MM.1S (cell line): Measurements from ENCODE around the gene CDKL5.

Source experiments
- DNase-seq: peaks from one replicate; pipeline ENCODE4 v3.0.0-alpha.2; 2015
- H2AFZ ChIP-seq: fragments of 300-600 bp; sonication (generic); 2 replicates; pipeline ENCODE4 v1.6.0; 2016; ENCODE audit warnings: antibody characterized with exemption, low read length
- H3F3A ChIP-seq: fragments of 300-600 bp; sonication (generic); 2 replicates; pipeline ENCODE4 v1.6.1; 2016; ENCODE audit warnings: mild to moderate bottlenecking, antibody characterized with exemption, low read length, moderate library complexity, mixed read lengths; ENCODE audit not compliant: insufficient read depth
- H3K27ac ChIP-seq: fragments of 300-600 bp; sonication (generic); 2 replicates; pipeline ENCODE4 v1.5.1; 2016; ENCODE audit warnings: mild to moderate bottlenecking, low read length
- H3K27me3 ChIP-seq: fragments of 300-600 bp; sonication (generic); replicated peaks from 2 replicates; pipeline ENCODE4 v1.6.0; 2016; ENCODE audit warnings: low read length; ENCODE audit not compliant: insufficient read depth
- H3K36me3 ChIP-seq: fragments of 300-600 bp; sonication (generic); replicated peaks from 2 replicates; pipeline ENCODE4 v1.6.1; 2016; ENCODE audit warnings: mild to moderate bottlenecking, low read length, mixed read lengths; ENCODE audit not compliant: insufficient read depth
- H3K4me1 ChIP-seq: fragments of 300-600 bp; sonication (generic); 2 replicates; pipeline ENCODE4 v1.6.1; 2016; ENCODE audit warnings: low read length, mixed read lengths
- H3K4me2 ChIP-seq: fragments of 300-600 bp; sonication (generic); 2 replicates; pipeline ENCODE4 v1.6.0; 2016; ENCODE audit warnings: low read depth, low read length
- H3K4me3 ChIP-seq: fragments of 300-600 bp; sonication (generic); 2 replicates; pipeline ENCODE4 v1.5.1; 2016; ENCODE audit warnings: low read length, mixed read lengths
- H3K79me2 ChIP-seq: fragments of 300-600 bp; sonication (generic); 2 replicates; pipeline ENCODE4 v1.6.1; 2016; ENCODE audit warnings: mixed run types, low read length, mixed read lengths
- H3K9ac ChIP-seq: fragments of 300-600 bp; sonication (generic); 2 replicates; pipeline ENCODE4 v1.6.1; 2016; ENCODE audit warnings: low read length, mixed read lengths
- H3K9me2 ChIP-seq: fragments of 300-600 bp; sonication (generic); replicated peaks from 2 replicates; pipeline ENCODE4 v1.6.1; 2016; ENCODE audit warnings: mild to moderate bottlenecking, low read length, mixed read lengths; ENCODE audit not compliant: insufficient read depth
- H3K9me3 ChIP-seq: fragments of 300-600 bp; sonication (generic); replicated peaks from 2 replicates; pipeline ENCODE4 v1.6.1; 2016; ENCODE audit warnings: mild to moderate bottlenecking, low read length, mixed read lengths; ENCODE audit not compliant: insufficient read depth
- H4K20me1 ChIP-seq: fragments of 300-600 bp; sonication (generic); 2 replicates; pipeline ENCODE4 v1.6.1; 2016; ENCODE audit warnings: mild to moderate bottlenecking, low read length, moderate library complexity, mixed read lengths; ENCODE audit not compliant: insufficient read depth
- EZH2 ChIP-seq: fragments of 300-600 bp; sonication (generic); optimal IDR thresholded peaks from 2 replicates; pipeline ENCODE3; 2017; ENCODE audit warnings: low read depth, mild to moderate bottlenecking, antibody characterized with exemption, low read length, mixed read lengths
- EZH2phosphoT487 ChIP-seq: fragments of 300-600 bp; sonication (generic); IDR thresholded peaks from 2 replicates; pipeline ENCODE4 v1.6.1; 2018; ENCODE audit warnings: antibody characterized with exemption, low read length
- TF ChIP-seq, protein P1 (sequence below): fragments of 300-600 bp; sonication (generic); IDR thresholded peaks from 2 replicates; pipeline ENCODE4 v1.5.1; 2016; ENCODE audit warnings: antibody characterized with exemption, low read length, mixed read lengths

Gene CDKL5

DNA sequence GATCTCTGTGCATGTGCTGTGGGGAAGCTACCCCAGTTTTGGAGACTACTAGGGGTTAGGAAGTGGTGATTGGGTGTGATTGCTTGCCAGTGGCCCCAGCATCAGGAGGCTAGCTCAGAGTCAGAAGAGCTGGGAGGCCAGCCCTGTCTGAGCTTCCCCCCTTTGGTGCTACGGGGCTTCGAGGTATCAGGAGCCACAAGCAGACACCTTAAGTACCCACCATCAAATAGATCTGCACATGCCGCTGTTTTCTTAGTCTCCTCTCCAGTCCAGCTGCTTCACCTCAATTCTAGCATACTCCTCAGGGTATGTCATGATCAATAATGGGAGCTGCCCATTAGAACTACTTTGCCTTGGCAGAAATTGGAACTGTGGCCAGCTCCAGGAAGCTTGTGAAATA is 271.2 kb downstream of the CDKL5 start:
- Histone ChIP-seq H3K4me2 (no peak overlapping the region), H3K9ac (no peak overlapping the region), H3K36me3 (no peaks in the 10 kb centered on the region), H3K27me3 (no peaks in the 10 kb centered on the region), H2AFZ (no peak overlapping the region), H3K27ac (no peak overlapping the region), H4K20me1 (no peaks in the 10 kb centered on the region), H3K9me3 (no peaks in the 10 kb centered on the region), H3K4me3 (no peak overlapping the region), H3K9me2 (no peaks in the 10 kb centered on the region), H3K4me1 (no peaks in the 10 kb centered on the region), H3K79me2 (no peaks in the 10 kb centered on the region), H3F3A (no peaks in the 10 kb centered on the region)
- DNase-seq = no peak
- TF ChIP-seq EZH2phosphoT487 = no peak
- TF ChIP-seq, protein P1, sequence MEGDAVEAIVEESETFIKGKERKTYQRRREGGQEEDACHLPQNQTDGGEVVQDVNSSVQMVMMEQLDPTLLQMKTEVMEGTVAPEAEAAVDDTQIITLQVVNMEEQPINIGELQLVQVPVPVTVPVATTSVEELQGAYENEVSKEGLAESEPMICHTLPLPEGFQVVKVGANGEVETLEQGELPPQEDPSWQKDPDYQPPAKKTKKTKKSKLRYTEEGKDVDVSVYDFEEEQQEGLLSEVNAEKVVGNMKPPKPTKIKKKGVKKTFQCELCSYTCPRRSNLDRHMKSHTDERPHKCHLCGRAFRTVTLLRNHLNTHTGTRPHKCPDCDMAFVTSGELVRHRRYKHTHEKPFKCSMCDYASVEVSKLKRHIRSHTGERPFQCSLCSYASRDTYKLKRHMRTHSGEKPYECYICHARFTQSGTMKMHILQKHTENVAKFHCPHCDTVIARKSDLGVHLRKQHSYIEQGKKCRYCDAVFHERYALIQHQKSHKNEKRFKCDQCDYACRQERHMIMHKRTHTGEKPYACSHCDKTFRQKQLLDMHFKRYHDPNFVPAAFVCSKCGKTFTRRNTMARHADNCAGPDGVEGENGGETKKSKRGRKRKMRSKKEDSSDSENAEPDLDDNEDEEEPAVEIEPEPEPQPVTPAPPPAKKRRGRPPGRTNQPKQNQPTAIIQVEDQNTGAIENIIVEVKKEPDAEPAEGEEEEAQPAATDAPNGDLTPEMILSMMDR = no peak
- TF ChIP-seq EZH2 = no peak

DNA sequence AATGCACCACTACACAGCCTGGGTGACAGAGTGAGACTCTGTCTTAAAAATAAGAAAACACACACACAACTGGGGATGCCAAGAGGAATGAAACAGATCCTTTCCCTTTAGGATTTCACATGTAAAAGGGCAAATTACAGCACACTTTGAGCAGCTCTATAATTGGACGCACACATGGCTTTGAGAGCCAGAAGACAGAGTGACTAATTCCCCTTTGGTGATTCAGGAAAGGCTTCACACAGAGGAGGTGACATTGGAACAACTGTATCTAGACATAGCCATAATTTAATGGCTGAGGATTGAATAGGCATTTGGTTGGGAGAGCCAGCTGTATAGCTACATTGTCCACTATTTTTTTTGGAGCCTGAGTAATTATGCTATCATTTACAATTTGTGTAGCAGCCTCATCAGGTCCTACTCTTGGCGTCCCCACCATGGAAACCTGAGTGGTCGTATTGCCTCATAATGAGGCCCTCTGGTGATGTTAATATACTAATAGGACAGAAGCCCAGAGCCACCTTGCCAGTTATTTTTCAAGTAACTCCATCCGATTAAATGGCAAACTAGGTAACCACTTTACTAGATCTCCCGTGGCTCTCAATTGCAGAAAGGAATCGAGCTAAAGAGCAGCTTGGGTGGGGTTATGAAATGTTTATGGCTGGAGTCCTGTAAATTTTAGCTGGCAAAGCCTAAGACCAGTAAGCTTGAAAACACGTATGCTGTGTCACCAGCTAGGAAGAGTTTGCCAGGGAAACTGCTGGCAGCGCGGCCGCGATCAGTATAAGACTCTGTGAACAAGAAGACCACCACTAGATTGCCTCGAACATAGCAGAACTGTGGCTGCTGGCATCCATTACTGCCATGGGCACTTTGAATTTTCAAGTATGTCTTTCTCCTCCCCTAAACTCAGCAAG is 273.6 kb downstream of the CDKL5 start:
- H3K9me3 ChIP-seq = no peaks in the 10 kb centered on the region
- no peaks in the 10 kb centered on the region for H3K27me3 ChIP-seq
- no peaks in the 10 kb centered on the region for H3K36me3 ChIP-seq
- H3F3A ChIP-seq = no peaks in the 10 kb centered on the region
- H3K4me2 ChIP-seq = no peak overlapping the region
- TF ChIP-seq, protein P1 = no peak
- TF ChIP-seq EZH2 = no peak
- no peak for TF ChIP-seq EZH2phosphoT487
- H3K4me1 ChIP-seq = no peaks in the 10 kb centered on the region
- no peak overlapping the region for H3K4me3 ChIP-seq
- H3K9ac ChIP-seq = no peak overlapping the region
- H3K27ac ChIP-seq = no peak overlapping the region
- no peak overlapping the region for H2AFZ ChIP-seq
- DNase-seq = no peak
- H3K79me2 ChIP-seq = no peaks in the 10 kb centered on the region
- no peaks in the 10 kb centered on the region for H3K9me2 ChIP-seq
- H4K20me1 ChIP-seq = no peaks in the 10 kb centered on the region

DNA sequence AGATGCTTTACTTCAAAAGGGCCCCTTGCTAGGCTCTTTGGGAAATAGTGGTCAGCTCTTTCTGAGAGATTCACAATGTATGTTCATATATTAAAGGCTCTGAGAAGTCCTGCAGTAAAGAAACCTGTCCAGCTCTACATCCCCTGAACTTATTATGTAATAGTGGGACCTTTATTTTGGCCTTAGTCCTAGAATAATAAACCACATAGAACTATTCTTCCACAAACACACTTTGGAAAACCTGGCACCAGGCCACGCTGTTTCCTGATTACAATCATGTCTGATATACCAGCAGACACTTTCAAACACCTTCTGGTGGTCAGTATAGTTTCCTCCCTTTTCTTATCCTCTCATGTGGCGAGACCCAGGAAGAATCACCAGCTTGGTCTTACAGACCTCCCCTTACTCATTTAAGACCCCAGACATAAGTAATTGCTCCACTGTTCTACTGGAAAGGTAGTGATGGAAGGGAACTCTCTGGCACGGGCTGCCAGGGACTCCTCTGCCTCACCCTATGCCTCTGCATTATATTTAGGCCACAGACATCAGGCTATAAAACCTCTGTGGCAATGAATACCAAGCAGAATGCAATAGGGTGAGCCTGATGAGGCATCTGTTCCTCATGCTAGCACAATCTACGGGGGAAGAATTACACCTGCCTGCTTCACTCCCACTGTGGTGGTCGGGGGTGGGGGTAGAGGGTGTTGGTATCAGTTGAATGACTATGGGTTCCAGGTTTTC is 276.4 kb downstream of the CDKL5 start:
- H4K20me1 ChIP-seq = no peaks in the 10 kb centered on the region
- no peak overlapping the region for H2AFZ ChIP-seq
- no peaks in the 10 kb centered on the region for H3K9me3 ChIP-seq
- no peaks in the 10 kb centered on the region for H3K36me3 ChIP-seq
- DNase-seq = no peak
- H3K4me1 ChIP-seq = no peaks in the 10 kb centered on the region
- TF ChIP-seq, protein P1 = no peak
- no peak for TF ChIP-seq EZH2phosphoT487
- no peak for TF ChIP-seq EZH2
- no peak overlapping the region for H3K27ac ChIP-seq
- H3K9me2 ChIP-seq = no peaks in the 10 kb centered on the region
- H3F3A ChIP-seq = no peaks in the 10 kb centered on the region
- H3K9ac ChIP-seq = no peak overlapping the region
- no peaks in the 10 kb centered on the region for H3K79me2 ChIP-seq
- no peak overlapping the region for H3K4me2 ChIP-seq
- H3K27me3 ChIP-seq = no peaks in the 10 kb centered on the region
- H3K4me3 ChIP-seq = no peak overlapping the region
